ENCODE data around the gene FBN2.

The FBN2 gene

DNA sequence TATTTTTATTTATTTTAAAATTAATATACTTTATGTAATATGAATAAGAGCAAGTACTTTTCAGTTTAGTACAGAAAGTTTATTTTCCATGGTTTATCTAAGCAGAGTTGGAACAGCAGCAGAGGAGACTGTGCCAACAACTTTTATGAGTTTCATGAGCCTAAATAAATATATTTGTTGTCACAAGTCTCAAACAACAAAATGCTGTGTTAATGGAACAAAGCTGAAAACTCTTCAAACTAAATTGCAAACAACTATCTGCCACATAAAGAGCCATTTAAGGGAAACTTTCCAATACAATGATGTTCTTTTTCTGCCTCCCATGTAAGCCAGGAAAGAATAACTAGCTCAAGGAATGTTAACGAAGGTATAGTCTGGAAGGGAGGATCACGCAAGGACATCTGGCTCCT, 96.1 kb downstream of the FBN2 start:
- no peaks in the 10 kb centered on the region for H3K27me3 Mint-ChIP-seq
- H3K36me3 Mint-ChIP-seq (ENCODE audit: low read depth), result no peaks in the 10 kb centered on the region
- H3K27ac Mint-ChIP-seq, result no peak overlapping the region
- H3K4me1 Mint-ChIP-seq (ENCODE audit: low read depth), result no peaks in the 10 kb centered on the region
- peaks cover 1% of the 10 kb centered on the region for H3K9me3 Mint-ChIP-seq
- DNase-seq, result no peak
- no peak overlapping the region for H3K4me3 Mint-ChIP-seq

GRCh38 chr5:128441165-128441564, 96.9 kb downstream of the FBN2 start:
- DNase-seq, result no peak
- no peak overlapping the region for H3K27ac Mint-ChIP-seq
- H3K27me3 Mint-ChIP-seq, result no peaks in the 10 kb centered on the region
- H3K36me3 Mint-ChIP-seq (ENCODE audit: low read depth), result no peaks in the 10 kb centered on the region
- H3K4me1 Mint-ChIP-seq (ENCODE audit: low read depth), result no peaks in the 10 kb centered on the region
- no peaks in the 10 kb centered on the region for H3K9me3 Mint-ChIP-seq
- no peak overlapping the region for H3K4me3 Mint-ChIP-seq

- H3K36me3 Mint-ChIP-seq (ENCODE audit: low read depth), result no peaks in the 10 kb centered on the region
- no peak for DNase-seq
- no peaks in the 10 kb centered on the region for H3K9me3 Mint-ChIP-seq
- H3K4me1 Mint-ChIP-seq (ENCODE audit: low read depth), result no peaks in the 10 kb centered on the region
- H3K27me3 Mint-ChIP-seq, result no peaks in the 10 kb centered on the region
- H3K27ac Mint-ChIP-seq, result no peak overlapping the region
- no peak overlapping the region for H3K4me3 Mint-ChIP-seq
These were observed 101.3 kb downstream of the FBN2 start for GRCh38 chr5:128436749-128437188.

- DNase-seq, result no peak
- H3K27me3 Mint-ChIP-seq, result no peaks in the 10 kb centered on the region
- H3K27ac Mint-ChIP-seq, result no peak overlapping the region
- H3K4me3 Mint-ChIP-seq, result no peak overlapping the region
- H3K4me1 Mint-ChIP-seq (ENCODE audit: low read depth), result no peaks in the 10 kb centered on the region
- H3K9me3 Mint-ChIP-seq, result no peaks in the 10 kb centered on the region
- H3K36me3 Mint-ChIP-seq (ENCODE audit: low read depth), result no peaks in the 10 kb centered on the region
These were observed 102.2 kb downstream of the FBN2 start for GRCh38 chr5:128435861-128436260.

- H3K4me1 Mint-ChIP-seq (ENCODE audit: low read depth), result no peaks in the 10 kb centered on the region
- H3K27ac Mint-ChIP-seq, result no peak overlapping the region
- H3K4me3 Mint-ChIP-seq, result no peak overlapping the region
- no peaks in the 10 kb centered on the region for H3K27me3 Mint-ChIP-seq
- no peaks in the 10 kb centered on the region for H3K36me3 Mint-ChIP-seq (ENCODE audit: low read depth)
- DNase-seq, result no peak
- no peaks in the 10 kb centered on the region for H3K9me3 Mint-ChIP-seq
These were observed 103.1 kb downstream of the FBN2 start for GRCh38 chr5:128434993-128435392.

GRCh38 chr5:128432913-128433440, 105.1 kb downstream of the FBN2 start:
- no peaks in the 10 kb centered on the region for H3K9me3 Mint-ChIP-seq
- DNase-seq, result no peak
- no peaks in the 10 kb centered on the region for H3K4me1 Mint-ChIP-seq (ENCODE audit: low read depth)
- H3K27me3 Mint-ChIP-seq, result no peaks in the 10 kb centered on the region
- no peak overlapping the region for H3K4me3 Mint-ChIP-seq
- H3K27ac Mint-ChIP-seq, result no peak overlapping the region
- no peaks in the 10 kb centered on the region for H3K36me3 Mint-ChIP-seq (ENCODE audit: low read depth)

DNA sequence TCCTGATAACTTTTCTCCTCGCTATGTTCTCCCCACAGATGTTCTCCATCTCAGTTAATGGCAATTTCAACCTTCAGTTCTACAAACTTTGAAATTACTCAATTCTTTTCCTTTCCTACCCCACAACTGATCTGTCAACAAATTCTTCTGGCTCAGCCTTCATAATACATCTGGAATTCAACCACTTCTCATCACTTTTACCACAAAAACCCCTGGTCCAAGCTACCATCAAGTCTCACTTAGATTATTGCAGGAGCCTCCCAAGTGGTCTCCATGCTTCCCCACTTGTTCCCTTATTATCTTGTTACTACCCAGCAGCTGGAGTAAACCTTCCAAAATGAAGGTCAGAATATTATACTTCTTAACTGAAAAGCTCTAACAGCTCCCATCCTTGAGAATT, 110.1 kb downstream of the FBN2 start:
- Mint-ChIP-seq H3K4me3 (no peak overlapping the region), H3K27me3 (no peaks in the 10 kb centered on the region), H3K36me3 (ENCODE audit: low read depth) (no peaks in the 10 kb centered on the region), H3K27ac (no peak overlapping the region), H3K9me3 (no peaks in the 10 kb centered on the region), H3K4me1 (ENCODE audit: low read depth) (no peaks in the 10 kb centered on the region)
- DNase-seq, result no peak

- H3K4me1 Mint-ChIP-seq (ENCODE audit: low read depth), result no peaks in the 10 kb centered on the region
- H3K27ac Mint-ChIP-seq, result no peak overlapping the region
- H3K9me3 Mint-ChIP-seq, result no peaks in the 10 kb centered on the region
- no peaks in the 10 kb centered on the region for H3K27me3 Mint-ChIP-seq
- DNase-seq, result no peak
- no peaks in the 10 kb centered on the region for H3K36me3 Mint-ChIP-seq (ENCODE audit: low read depth)
- H3K4me3 Mint-ChIP-seq, result no peak overlapping the region
These were observed 111.9 kb downstream of the FBN2 start for GRCh38 chr5:128426090-128426534.

- no peak overlapping the region for H3K27ac Mint-ChIP-seq
- no peaks in the 10 kb centered on the region for H3K27me3 Mint-ChIP-seq
- DNase-seq, result no peak
- H3K9me3 Mint-ChIP-seq, result no peaks in the 10 kb centered on the region
- no peak overlapping the region for H3K4me3 Mint-ChIP-seq
- H3K36me3 Mint-ChIP-seq (ENCODE audit: low read depth), result no peaks in the 10 kb centered on the region
- no peaks in the 10 kb centered on the region for H3K4me1 Mint-ChIP-seq (ENCODE audit: low read depth)
These were observed 113.4 kb downstream of the FBN2 start for GRCh38 chr5:128424646-128425045.

- no peak overlapping the region for H3K4me3 Mint-ChIP-seq
- no peaks in the 10 kb centered on the region for H3K4me1 Mint-ChIP-seq (ENCODE audit: low read depth)
- H3K9me3 Mint-ChIP-seq, result no peaks in the 10 kb centered on the region
- no peaks in the 10 kb centered on the region for H3K27me3 Mint-ChIP-seq
- DNase-seq, result no peak
- H3K27ac Mint-ChIP-seq, result no peak overlapping the region
- no peaks in the 10 kb centered on the region for H3K36me3 Mint-ChIP-seq (ENCODE audit: low read depth)
These were observed 115.4 kb downstream of the FBN2 start for GRCh38 chr5:128422612-128423011.

- Mint-ChIP-seq H3K4me1 (ENCODE audit: low read depth) (no peaks in the 10 kb centered on the region), H3K27ac (no peak overlapping the region), H3K27me3 (no peaks in the 10 kb centered on the region), H3K4me3 (no peak overlapping the region), H3K36me3 (ENCODE audit: low read depth) (no peaks in the 10 kb centered on the region), H3K9me3 (peaks cover 5% of the 10 kb centered on the region)
- DNase-seq, result no peak
These were observed 123.6 kb downstream of the FBN2 start for GRCh38 chr5:128414469-128414868.

DNA sequence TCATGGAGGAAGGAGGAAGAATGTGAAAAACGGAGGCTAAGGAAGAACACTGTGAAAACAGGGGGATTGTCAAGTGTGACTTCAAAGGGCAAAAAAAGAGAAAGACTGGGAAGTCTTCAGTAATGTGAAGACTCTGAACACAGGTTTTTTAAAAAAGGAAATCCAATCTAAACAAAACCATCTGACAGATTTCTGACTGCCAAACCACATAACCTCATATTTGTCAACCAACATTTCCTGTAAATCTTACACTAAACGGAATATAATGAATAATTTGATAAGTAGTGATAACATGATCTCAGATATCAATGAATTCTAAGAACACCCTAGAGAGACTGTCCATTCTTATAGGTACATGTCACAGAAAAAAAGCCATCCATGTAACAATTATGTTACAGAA, 124.7 kb downstream of the FBN2 start:
- no peak for DNase-seq
- no peaks in the 10 kb centered on the region for H3K27me3 Mint-ChIP-seq
- H3K4me1 Mint-ChIP-seq (ENCODE audit: low read depth), result no peaks in the 10 kb centered on the region

DNA sequence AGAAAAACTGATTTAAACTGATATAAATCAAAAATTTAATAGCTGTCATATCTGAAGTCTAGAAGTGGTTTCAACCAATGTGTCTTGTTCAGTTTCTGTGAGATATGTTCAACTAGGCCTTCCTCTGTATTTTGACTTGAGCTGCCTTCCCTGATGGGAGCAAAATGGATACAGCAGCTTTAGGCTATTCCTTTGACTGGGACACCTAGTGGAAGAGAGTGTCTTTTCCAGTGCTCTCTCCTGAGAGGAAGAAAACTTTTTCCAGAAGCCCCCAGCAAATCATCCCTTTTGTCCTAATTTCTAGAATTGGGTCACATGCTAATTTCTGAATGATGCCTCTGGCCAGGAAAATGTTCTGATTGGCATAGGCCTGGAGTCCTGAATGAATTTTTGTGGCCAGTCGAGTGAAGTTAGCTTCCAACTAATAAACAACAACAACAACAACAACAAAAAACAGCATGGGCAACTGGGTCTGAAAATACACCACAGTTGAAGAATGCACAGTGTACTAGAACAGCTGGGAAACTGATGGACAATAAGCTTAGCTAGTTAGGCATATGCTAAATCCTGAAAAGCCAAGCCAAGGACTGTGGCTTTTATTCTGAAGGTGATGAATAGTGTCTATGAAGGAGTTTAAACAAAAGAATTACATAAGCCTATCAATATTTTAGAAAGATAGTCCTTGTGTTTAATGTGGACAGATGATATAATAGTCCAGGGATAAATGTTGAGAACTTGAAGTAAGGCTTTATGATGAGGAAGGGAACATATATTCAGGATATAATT, 125.7 kb downstream of the FBN2 start:
- peaks cover 5% of the 10 kb centered on the region for H3K9me3 Mint-ChIP-seq
- H3K4me3 Mint-ChIP-seq, result no peak overlapping the region
- H3K4me1 Mint-ChIP-seq (ENCODE audit: low read depth), result no peaks in the 10 kb centered on the region
- no peak overlapping the region for H3K27ac Mint-ChIP-seq
- H3K36me3 Mint-ChIP-seq (ENCODE audit: low read depth), result no peaks in the 10 kb centered on the region
- H3K27me3 Mint-ChIP-seq, result no peaks in the 10 kb centered on the region
- no peak for DNase-seq

More for the DNA sequence above, 124.7 kb downstream of the FBN2 start:
- Mint-ChIP-seq H3K27ac (no peak overlapping the region), H3K9me3 (peaks cover 5% of the 10 kb centered on the region), H3K36me3 (ENCODE audit: low read depth) (no peaks in the 10 kb centered on the region), H3K4me3 (no peak overlapping the region)

GRCh38 chr5:128409166-128409800, 128.8 kb downstream of the FBN2 start:
- H3K27me3 Mint-ChIP-seq, result no peaks in the 10 kb centered on the region
- peaks cover 3% of the 10 kb centered on the region for H3K9me3 Mint-ChIP-seq
- no peak overlapping the region for H3K27ac Mint-ChIP-seq
- no peak overlapping the region for H3K4me3 Mint-ChIP-seq
- no peaks in the 10 kb centered on the region for H3K4me1 Mint-ChIP-seq (ENCODE audit: low read depth)
- no peak for DNase-seq
- H3K36me3 Mint-ChIP-seq (ENCODE audit: low read depth), result no peaks in the 10 kb centered on the region

GRCh38 chr5:128408622-128409021, 129.4 kb downstream of the FBN2 start:
- Mint-ChIP-seq H3K27me3 (no peaks in the 10 kb centered on the region), H3K36me3 (ENCODE audit: low read depth) (no peaks in the 10 kb centered on the region), H3K4me1 (ENCODE audit: low read depth) (no peaks in the 10 kb centered on the region), H3K27ac (no peak overlapping the region), H3K4me3 (no peak overlapping the region), H3K9me3 (no peaks in the 10 kb centered on the region)
- DNase-seq, result no peak
